ENCODE results near the gene SOX8.

Gene SOX8

GRCh38 chr16:1028524-1029258 lies 47.1 kb downstream of the SOX8 start:
- H3K27me3 ChIP-seq (ENCODE audit: insufficient read depth, low read length): no peaks in the 10 kb centered on the region
- no peaks in the 10 kb centered on the region for H3K4me1 ChIP-seq (ENCODE audit: insufficient read depth, low read length)
- H3K9ac ChIP-seq (ENCODE audit: low read depth, low read length): no peak overlapping the region
- WGBS: 94% methylated on average over 39 of the region's 39 CpGs
- H3K27ac ChIP-seq (ENCODE audit: low read depth, low read length): no peak overlapping the region
- H3K4me3 ChIP-seq (ENCODE audit: low read length): no peak overlapping the region
- no peaks in the 10 kb centered on the region for H3K36me3 ChIP-seq (ENCODE audit: insufficient read depth, low read length)
- 0 out of 2 replicates have a peak, but pooled peaks cover 5% of the 10 kb centered on the region for H3K9me3 ChIP-seq (ENCODE audit: insufficient read depth, low read depth, low read length)

- H3K4me1 ChIP-seq (ENCODE audit: insufficient read depth, low read length): no peaks in the 10 kb centered on the region
- H3K9ac ChIP-seq (ENCODE audit: low read depth, low read length): no peak overlapping the region
- H3K27me3 ChIP-seq (ENCODE audit: insufficient read depth, low read length): no peaks in the 10 kb centered on the region
- no peak overlapping the region for H3K27ac ChIP-seq (ENCODE audit: low read depth, low read length)
- H3K9me3 ChIP-seq (ENCODE audit: insufficient read depth, low read depth, low read length): 0 out of 2 replicates have a peak, but pooled peaks cover 5% of the 10 kb centered on the region
- WGBS: 93% methylated on average over 14 of the region's 14 CpGs
- no peaks in the 10 kb centered on the region for H3K36me3 ChIP-seq (ENCODE audit: insufficient read depth, low read length)
- no peak overlapping the region for H3K4me3 ChIP-seq (ENCODE audit: low read length)
Observed at GRCh38 chr16:1029259-1029545, 47.6 kb downstream of the SOX8 start.

GRCh38 chr16:1030473-1030901 lies 48.9 kb downstream of the SOX8 start:
- no peaks in the 10 kb centered on the region for H3K4me1 ChIP-seq (ENCODE audit: insufficient read depth, low read length)
- H3K27ac ChIP-seq (ENCODE audit: low read depth, low read length): no peak overlapping the region
- WGBS: 84% methylated on average over 26 of the region's 26 CpGs
- no peak overlapping the region for H3K9ac ChIP-seq (ENCODE audit: low read depth, low read length)
- H3K4me3 ChIP-seq (ENCODE audit: low read length): no peak overlapping the region
- H3K9me3 ChIP-seq (ENCODE audit: insufficient read depth, low read depth, low read length): 0 out of 2 replicates have a peak, but pooled peaks cover 5% of the 10 kb centered on the region
- no peaks in the 10 kb centered on the region for H3K27me3 ChIP-seq (ENCODE audit: insufficient read depth, low read length)
- H3K36me3 ChIP-seq (ENCODE audit: insufficient read depth, low read length): no peaks in the 10 kb centered on the region

- Histone ChIP-seq H3K27ac (ENCODE audit: low read depth, low read length) (no peak overlapping the region), H3K9ac (ENCODE audit: low read depth, low read length) (no peak overlapping the region), H3K9me3 (ENCODE audit: insufficient read depth, low read depth, low read length) (0 out of 2 replicates have a peak, but pooled peaks cover 5% of the 10 kb centered on the region), H3K27me3 (ENCODE audit: insufficient read depth, low read length) (no peaks in the 10 kb centered on the region), H3K36me3 (ENCODE audit: insufficient read depth, low read length) (no peaks in the 10 kb centered on the region), H3K4me1 (ENCODE audit: insufficient read depth, low read length) (no peaks in the 10 kb centered on the region), H3K4me3 (ENCODE audit: low read length) (no peak overlapping the region)
- WGBS: 84% methylated on average over 17 of the region's 17 CpGs
Observed at GRCh38 chr16:1031666-1032065, 50.1 kb downstream of the SOX8 start.

GRCh38 chr16:1032607-1033006 lies 51.0 kb downstream of the SOX8 start:
- 43% methylated on average over 2 of the region's 2 CpGs for WGBS
- Histone ChIP-seq H3K4me1 (ENCODE audit: insufficient read depth, low read length) (peaks cover 4% of the 10 kb centered on the region; the same call in 1 of the 2 replicates), H3K9me3 (ENCODE audit: insufficient read depth, low read depth, low read length) (0 out of 2 replicates have a peak, but pooled peaks cover 5% of the 10 kb centered on the region), H3K27me3 (ENCODE audit: insufficient read depth, low read length) (no peaks in the 10 kb centered on the region), H3K27ac (ENCODE audit: low read depth, low read length) (no peak overlapping the region), H3K36me3 (ENCODE audit: insufficient read depth, low read length) (no peaks in the 10 kb centered on the region), H3K4me3 (ENCODE audit: low read length) (no peak overlapping the region), H3K9ac (ENCODE audit: low read depth, low read length) (no peak overlapping the region)

GRCh38 chr16:1033128-1033679 lies 51.6 kb downstream of the SOX8 start:
- peaks cover 4% of the 10 kb centered on the region; the same call in 1 of the 2 replicates for H3K4me1 ChIP-seq (ENCODE audit: insufficient read depth, low read length)
- no peak overlapping the region for H3K4me3 ChIP-seq (ENCODE audit: low read length)
- H3K9ac ChIP-seq (ENCODE audit: low read depth, low read length): no peak overlapping the region
- no peak overlapping the region for H3K27ac ChIP-seq (ENCODE audit: low read depth, low read length)
- WGBS: 60% methylated on average over 3 of the region's 3 CpGs
- no peaks in the 10 kb centered on the region for H3K36me3 ChIP-seq (ENCODE audit: insufficient read depth, low read length)
- 0 out of 2 replicates have a peak, but pooled peaks cover 5% of the 10 kb centered on the region for H3K9me3 ChIP-seq (ENCODE audit: insufficient read depth, low read depth, low read length)
- H3K27me3 ChIP-seq (ENCODE audit: insufficient read depth, low read length): no peaks in the 10 kb centered on the region

- 90% methylated on average over 6 of the region's 6 CpGs for WGBS
- Histone ChIP-seq H3K27ac (ENCODE audit: low read depth, low read length) (no peak overlapping the region), H3K9me3 (ENCODE audit: insufficient read depth, low read depth, low read length) (0 out of 2 replicates have a peak, but pooled peaks cover 5% of the 10 kb centered on the region), H3K9ac (ENCODE audit: low read depth, low read length) (no peak overlapping the region), H3K27me3 (ENCODE audit: insufficient read depth, low read length) (no peaks in the 10 kb centered on the region), H3K4me1 (ENCODE audit: insufficient read depth, low read length) (peaks cover 4% of the 10 kb centered on the region; the same call in 1 of the 2 replicates), H3K4me3 (ENCODE audit: low read length) (no peak overlapping the region), H3K36me3 (ENCODE audit: insufficient read depth, low read length) (no peaks in the 10 kb centered on the region)
Observed at GRCh38 chr16:1034230-1035065, 52.9 kb downstream of the SOX8 start.

- Histone ChIP-seq H3K27me3 (ENCODE audit: insufficient read depth, low read length) (no peaks in the 10 kb centered on the region), H3K9ac (ENCODE audit: low read depth, low read length) (no peak overlapping the region), H3K9me3 (ENCODE audit: insufficient read depth, low read depth, low read length) (0 out of 2 replicates have a peak, but pooled peaks cover 5% of the 10 kb centered on the region), H3K36me3 (ENCODE audit: insufficient read depth, low read length) (no peaks in the 10 kb centered on the region), H3K4me1 (ENCODE audit: insufficient read depth, low read length) (peaks cover 4% of the 10 kb centered on the region; the same call in 1 of the 2 replicates), H3K4me3 (ENCODE audit: low read length) (no peak overlapping the region), H3K27ac (ENCODE audit: low read depth, low read length) (no peak overlapping the region)
- 92% methylated on average over 7 of the region's 7 CpGs for WGBS
Observed at GRCh38 chr16:1035066-1035415, 53.5 kb downstream of the SOX8 start.

- Histone ChIP-seq H3K9ac (ENCODE audit: low read depth, low read length) (no peak overlapping the region), H3K9me3 (ENCODE audit: insufficient read depth, low read depth, low read length) (0 out of 2 replicates have a peak, but pooled peaks cover 5% of the 10 kb centered on the region), H3K27me3 (ENCODE audit: insufficient read depth, low read length) (no peaks in the 10 kb centered on the region), H3K4me1 (ENCODE audit: insufficient read depth, low read length) (peaks cover 4% of the 10 kb centered on the region; the same call in 1 of the 2 replicates), H3K27ac (ENCODE audit: low read depth, low read length) (no peak overlapping the region), H3K36me3 (ENCODE audit: insufficient read depth, low read length) (no peaks in the 10 kb centered on the region), H3K4me3 (ENCODE audit: low read length) (no peak overlapping the region)
- WGBS: 84% methylated on average over 15 of the region's 15 CpGs
Observed at GRCh38 chr16:1036166-1036565, 54.6 kb downstream of the SOX8 start.

All from HUES64 (cell line).